Activated naive CD4-positive, alpha-beta T cell treated with anti-CD3 and anti-CD28 coated beads for 36 hours (primary cell): ENCODE measurements around the gene STEAP1B. TPM values are rescaled to one million over a fixed set of nuclear protein-coding genes. Genes with fewer than 3 reads are reported as not detected.
"Not testable (repeated sequence)": the region's sequence is repeated elsewhere in the genome, so short reads cannot be mapped to it uniquely, and the experiment has no call there.

Source experiments
- CTCF ChIA-PET: fragments of 350-600 bp; sonication (Branson Sonifier 250); formaldehyde crosslinking; loops from one replicate; lab custom pipeline; 2021; ENCODE audit warnings: antibody characterized with exemption; lab: Charles Lee
- DNase-seq: peaks from one replicate; pipeline ENCODE4 v3.0.0-alpha.2; 2020
- H3K27ac Mint-ChIP-seq: one replicate; pipeline ENCODE4 v1.8.0; 2021; ENCODE audit warnings: mild to moderate bottlenecking, mixed read lengths
- H3K27me3 Mint-ChIP-seq: one replicate; pipeline ENCODE4 v1.8.0; 2021; ENCODE audit warnings: low read depth, mixed read lengths
- H3K36me3 Mint-ChIP-seq: one replicate; pipeline ENCODE4 v1.8.0; 2021; ENCODE audit warnings: low read depth, mixed read lengths
- H3K4me1 Mint-ChIP-seq: one replicate; pipeline ENCODE4 v1.8.0; 2021; ENCODE audit warnings: low read depth, mixed read lengths
- H3K4me3 Mint-ChIP-seq: one replicate; pipeline ENCODE4 v1.8.0; 2021; ENCODE audit warnings: mild to moderate bottlenecking, moderate library complexity, mixed read lengths
- H3K9me3 Mint-ChIP-seq: one replicate; pipeline ENCODE4 v1.8.0; 2021; ENCODE audit warnings: mixed read lengths
- intact Hi-C: fragments of 100-400 bp; cut with micrococcal nuclease; formaldehyde crosslinking; loops from one replicate; pipeline ENCODE4 v1.15.1; 2023
- total RNA-seq, 2 experiments: library from RNA; stranded (reverse); gene quantifications; one replicate each; pipeline ENCODE4 v1.2.3, GENCODE V29; 2021

Gene STEAP1B
- total RNA-seq, result under 1 TPM in 1 of 2 experiments, not detected in 1; 0.19 TPM

DNA sequence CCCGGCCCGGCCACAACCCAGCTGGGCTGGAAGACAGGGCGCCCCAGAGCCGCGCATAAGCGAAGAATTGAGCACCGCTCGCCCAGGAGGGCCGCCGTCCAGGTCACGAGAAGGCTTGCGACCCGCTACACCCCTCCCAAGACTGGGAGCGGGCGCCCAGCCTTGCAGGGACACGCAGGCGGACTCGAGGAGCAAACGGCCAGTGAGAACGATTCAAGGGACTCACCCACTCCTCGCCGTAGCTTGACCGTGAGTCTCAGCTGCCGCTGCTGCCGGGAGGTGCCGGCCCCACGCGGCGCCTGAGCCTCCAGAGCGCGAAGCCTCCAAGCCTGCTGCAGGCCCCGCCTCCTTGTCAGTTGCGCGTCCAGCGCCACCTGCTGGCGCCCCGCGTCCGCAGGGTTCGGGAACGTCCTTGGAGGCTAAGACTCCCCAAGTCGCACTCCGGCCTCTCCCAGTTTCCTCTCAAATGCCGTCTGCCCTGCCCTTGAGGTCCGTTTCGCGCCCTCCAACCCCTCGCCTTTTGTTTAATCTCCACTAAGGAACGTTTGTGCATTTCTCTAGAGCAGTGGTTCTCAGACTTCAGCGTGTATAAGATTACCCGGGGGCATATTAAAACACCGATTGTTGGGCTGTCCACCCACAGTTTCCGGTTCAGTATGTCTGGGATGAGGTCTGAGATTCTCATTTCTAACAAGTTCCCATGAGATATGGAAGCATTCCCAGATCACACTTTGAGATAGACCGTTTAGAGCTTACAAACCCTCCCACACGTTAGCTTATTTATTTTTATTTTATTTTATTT lies at the start of gene STEAP1B:
Gene STEAP1B (minus strand): TSS at position 301 of the 802 bp plus-strand sequence. CDS start 5,333 bp downstream, outside the sequence.
- H3K27me3 Mint-ChIP-seq, result peaks cover 18% of the 10 kb centered on the region

GRCh38 chr7:22549051-22549450 lies 49.1 kb upstream of the STEAP1B start:
- H3K36me3 Mint-ChIP-seq, result no peaks in the 10 kb centered on the region
- peaks cover 10% of the 10 kb centered on the region for H3K4me1 Mint-ChIP-seq
- CTCF ChIA-PET, result interaction anchor here (1.1 kb wide), 1 partner anchor 178 kb away, joined by 3 read pairs; the partner anchor contains the start of gene IL6
- peaks cover 61% of the 10 kb centered on the region for H3K27me3 Mint-ChIP-seq
- H3K9me3 Mint-ChIP-seq, result no peaks in the 10 kb centered on the region
- DNase-seq, result no peak
- H3K27ac Mint-ChIP-seq, result no peak overlapping the region
- no peak overlapping the region for H3K4me3 Mint-ChIP-seq
- intact Hi-C loops, result no loop called here

More for the DNA sequence above, at the start of gene STEAP1B:
- H3K4me3 Mint-ChIP-seq, H3K36me3 Mint-ChIP-seq, H3K9me3 Mint-ChIP-seq, H3K27ac Mint-ChIP-seq, H3K4me1 Mint-ChIP-seq: not testable (repeated sequence)
- DNase-seq, result peak; percentile 90
- CTCF ChIA-PET, result interaction anchor here (0.6 to 1.9 kb wide), 7 partner anchors 19 to 457 kb away, joined by 3 to 6 read pairs (median 4); no protein-coding TSS in a partner anchor
- intact Hi-C loops, result loop anchor here (1.0 to 2.0 kb wide), 2 partner anchors 47 to 390 kb away; no protein-coding TSS in a partner anchor

DNA sequence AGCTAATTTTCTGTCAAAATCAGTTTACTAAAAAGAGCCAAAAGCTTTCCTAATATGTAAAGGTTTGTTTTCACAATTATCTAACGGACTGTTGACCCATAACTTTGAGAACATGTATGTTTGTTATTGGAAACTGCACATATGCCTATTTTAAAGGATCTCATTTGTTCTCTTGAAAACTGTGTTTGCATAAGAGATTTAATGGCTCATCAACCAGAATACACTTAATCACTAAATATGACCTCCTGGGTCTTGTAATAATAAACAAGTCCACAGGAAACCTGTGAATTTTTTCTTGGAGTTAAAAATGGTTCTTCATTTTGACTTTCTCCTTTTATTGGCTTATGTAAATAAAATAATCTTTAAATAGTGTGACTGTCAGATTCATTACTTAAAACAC lies 48.3 kb upstream of the STEAP1B start:
- H3K27ac Mint-ChIP-seq, result no peak overlapping the region
- H3K4me3 Mint-ChIP-seq, result no peak overlapping the region
- DNase-seq, result no peak
- no peaks in the 10 kb centered on the region for H3K9me3 Mint-ChIP-seq
- peaks cover 10% of the 10 kb centered on the region for H3K4me1 Mint-ChIP-seq
- H3K36me3 Mint-ChIP-seq, result no peaks in the 10 kb centered on the region
- CTCF ChIA-PET, result interaction anchor here (1.1 kb wide), 1 partner anchor 179 kb away, joined by 3 read pairs; the partner anchor contains the start of gene IL6
- H3K27me3 Mint-ChIP-seq, result peaks cover 58% of the 10 kb centered on the region
- intact Hi-C loops, result no loop called here

DNA sequence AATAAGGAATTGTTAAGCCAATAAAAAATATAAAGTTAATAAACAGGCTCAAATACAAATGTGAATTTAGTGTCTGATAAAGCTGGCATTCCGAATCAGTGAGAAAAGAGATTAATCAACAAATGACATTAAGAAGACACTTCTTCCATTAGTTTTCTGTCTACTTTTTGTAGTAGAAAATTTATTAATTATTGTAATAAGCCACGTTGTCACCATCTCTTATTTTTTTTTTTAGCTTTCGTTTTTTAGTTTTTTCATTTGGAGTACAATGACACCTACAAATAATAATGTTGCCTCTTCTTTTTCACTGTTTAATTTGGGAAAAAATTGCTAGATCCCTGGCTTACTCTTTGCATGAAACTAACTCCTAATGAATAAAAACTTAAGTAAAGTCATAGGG lies 46.8 kb upstream of the STEAP1B start:
- peaks cover 10% of the 10 kb centered on the region for H3K4me1 Mint-ChIP-seq
- H3K9me3 Mint-ChIP-seq, result no peaks in the 10 kb centered on the region
- H3K27ac Mint-ChIP-seq, result no peak overlapping the region
- H3K36me3 Mint-ChIP-seq, result no peaks in the 10 kb centered on the region
- H3K4me3 Mint-ChIP-seq, result no peak overlapping the region
- CTCF ChIA-PET, result interaction anchor here (0.6 to 1.1 kb wide), 2 partner anchors 509 to 553 kb away, joined by 3 read pairs; no protein-coding TSS in a partner anchor
- no peak for DNase-seq
- peaks cover 56% of the 10 kb centered on the region for H3K27me3 Mint-ChIP-seq
- intact Hi-C loops, result no loop called here

DNA sequence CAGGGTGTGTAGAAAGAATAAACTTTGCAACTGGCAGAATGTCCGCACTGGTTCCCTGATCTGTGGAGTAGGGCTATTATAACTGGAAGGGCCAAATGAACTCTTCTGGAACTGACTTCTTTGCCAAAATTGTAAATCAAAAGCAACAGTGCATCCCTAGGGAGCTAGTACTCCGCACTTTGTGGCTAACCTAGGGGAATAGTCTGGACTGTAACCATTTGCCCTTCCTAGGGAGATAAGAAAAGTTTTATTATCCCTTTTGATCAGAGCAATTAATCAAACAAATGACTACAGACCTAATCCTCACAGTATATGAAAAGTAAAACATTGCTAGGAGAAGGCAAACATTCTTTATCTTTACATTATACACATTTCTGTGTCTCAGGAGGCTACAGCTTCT lies 45.5 kb upstream of the STEAP1B start:
- CTCF ChIA-PET, result no interaction called here
- peaks cover 48% of the 10 kb centered on the region for H3K27me3 Mint-ChIP-seq

DNA sequence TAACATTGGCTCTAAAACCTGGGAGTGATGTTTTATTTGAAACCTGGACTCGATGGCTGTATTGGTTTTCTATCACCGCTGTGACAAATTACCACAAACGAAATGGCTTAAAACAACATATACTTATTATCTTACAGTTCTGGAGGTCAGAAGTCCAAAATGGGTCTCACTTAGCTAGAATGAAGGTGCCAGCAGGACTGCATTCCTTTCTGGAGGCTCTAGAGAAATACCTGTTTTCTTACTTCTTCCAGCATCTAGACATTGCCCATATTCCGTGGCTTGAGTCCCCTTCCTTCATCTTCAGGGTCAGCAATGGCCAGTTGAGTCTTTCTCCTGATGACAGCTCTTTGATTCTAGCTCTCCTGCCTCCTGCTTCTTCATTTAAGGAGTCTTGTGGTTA lies 44.3 kb upstream of the STEAP1B start:
- Mint-ChIP-seq H3K27ac (no peak overlapping the region), H3K4me3 (no peak overlapping the region), H3K36me3 (no peaks in the 10 kb centered on the region), H3K27me3 (peaks cover 36% of the 10 kb centered on the region), H3K9me3 (no peaks in the 10 kb centered on the region), H3K4me1 (peaks cover under 1% of the 10 kb centered on the region)
- CTCF ChIA-PET, result interaction anchor here (1.8 kb wide), 1 partner anchor 15 kb away, joined by 6 read pairs; no protein-coding TSS in a partner anchor
- intact Hi-C loops, result no loop called here
- DNase-seq, result no peak

More for the DNA sequence above, 45.5 kb upstream of the STEAP1B start:
- Mint-ChIP-seq H3K27ac (no peak overlapping the region), H3K9me3 (no peaks in the 10 kb centered on the region), H3K36me3 (no peaks in the 10 kb centered on the region), H3K4me1 (peaks cover 10% of the 10 kb centered on the region), H3K4me3 (no peak overlapping the region)
- DNase-seq, result no peak
- intact Hi-C loops, result no loop called here

- Mint-ChIP-seq H3K9me3 (no peaks in the 10 kb centered on the region), H3K36me3 (no peaks in the 10 kb centered on the region), H3K27me3 (peaks cover 30% of the 10 kb centered on the region), H3K4me1 (no peaks in the 10 kb centered on the region), H3K27ac (no peak overlapping the region), H3K4me3 (no peak overlapping the region)
- CTCF ChIA-PET, result interaction anchor here (0.6 kb wide), 1 partner anchor 184 kb away, joined by 3 read pairs; the partner anchor contains the start of gene IL6
- DNase-seq, result no peak
- intact Hi-C loops, result no loop called here
Measured at GRCh38 chr7:22543169-22543568, 43.2 kb upstream of the STEAP1B start.

- no peaks in the 10 kb centered on the region for H3K4me1 Mint-ChIP-seq
- intact Hi-C loops, result no loop called here
- no peak overlapping the region for H3K4me3 Mint-ChIP-seq
- CTCF ChIA-PET, result interaction anchor here (0.6 to 0.7 kb wide), 2 partner anchors 185 to 435 kb away, joined by 3 to 7 read pairs; partner anchors contain the start of gene IL6
- no peak for DNase-seq
- H3K36me3 Mint-ChIP-seq, result no peaks in the 10 kb centered on the region
- H3K27me3 Mint-ChIP-seq, result peaks cover 25% of the 10 kb centered on the region
- H3K9me3 Mint-ChIP-seq, result no peaks in the 10 kb centered on the region
- no peak overlapping the region for H3K27ac Mint-ChIP-seq
Measured at GRCh38 chr7:22542669-22543068, 42.7 kb upstream of the STEAP1B start.

GRCh38 chr7:22542254-22542653 lies 42.3 kb upstream of the STEAP1B start:
- Mint-ChIP-seq H3K4me1 (no peaks in the 10 kb centered on the region), H3K4me3 (no peak overlapping the region), H3K36me3 (no peaks in the 10 kb centered on the region), H3K9me3 (no peaks in the 10 kb centered on the region), H3K27ac (no peak overlapping the region), H3K27me3 (peaks cover 25% of the 10 kb centered on the region)
- CTCF ChIA-PET, result interaction anchor here (0.7 kb wide), 1 partner anchor 435 kb away, joined by 7 read pairs; no protein-coding TSS in a partner anchor
- no peak for DNase-seq
- intact Hi-C loops, result no loop called here

DNA sequence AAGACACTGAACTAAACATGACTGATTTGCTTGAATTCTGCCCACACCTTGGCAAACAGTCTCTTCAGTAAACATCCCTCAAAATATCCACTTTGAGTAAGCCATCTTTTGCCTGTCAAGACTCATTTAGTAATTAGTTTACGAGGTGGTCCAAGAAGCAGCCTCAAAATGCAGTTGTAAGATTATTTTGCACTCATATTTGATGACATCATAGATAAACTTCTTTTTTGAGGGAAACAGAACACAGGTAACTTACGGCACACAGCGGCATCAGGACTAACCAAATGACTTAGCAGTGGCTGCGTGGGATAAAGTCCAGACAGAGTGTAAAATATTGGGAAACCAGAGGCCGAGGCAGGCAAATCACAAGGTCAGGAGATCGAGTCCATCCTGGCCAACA lies 41.8 kb upstream of the STEAP1B start:
- H3K4me1 Mint-ChIP-seq, result no peaks in the 10 kb centered on the region
- intact Hi-C loops, result no loop called here
- no peaks in the 10 kb centered on the region for H3K9me3 Mint-ChIP-seq
- H3K4me3 Mint-ChIP-seq, result no peak overlapping the region
- DNase-seq, result no peak
- no peaks in the 10 kb centered on the region for H3K36me3 Mint-ChIP-seq
- CTCF ChIA-PET, result no interaction called here
- H3K27me3 Mint-ChIP-seq, result peaks cover 21% of the 10 kb centered on the region
- H3K27ac Mint-ChIP-seq, result no peak overlapping the region

DNA sequence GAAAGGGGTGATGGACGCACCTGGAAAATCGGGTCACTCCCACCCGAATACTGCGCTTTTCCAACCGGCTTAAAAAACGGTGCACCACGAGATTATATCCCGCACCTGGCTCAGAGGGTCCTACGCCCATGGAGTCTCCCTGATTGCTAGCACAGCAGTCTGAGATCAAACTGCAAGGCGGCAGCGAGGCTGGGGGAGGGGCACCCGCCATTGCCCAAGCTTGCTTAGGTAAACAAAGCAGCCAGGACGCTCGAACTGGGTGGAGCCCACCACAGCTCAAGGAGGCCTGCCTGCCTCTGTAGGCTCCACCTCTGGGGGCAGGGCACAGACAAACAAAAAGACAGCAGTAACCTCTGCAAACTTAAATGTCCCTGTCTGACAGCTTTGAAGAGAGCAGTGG lies 28.5 kb upstream of the STEAP1B start:
- DNase-seq, intact Hi-C loops, CTCF ChIA-PET, H3K27ac Mint-ChIP-seq, H3K4me3 Mint-ChIP-seq, H3K36me3 Mint-ChIP-seq, H3K9me3 Mint-ChIP-seq, H3K4me1 Mint-ChIP-seq: not testable (repeated sequence)
- H3K27me3 Mint-ChIP-seq, result peaks cover 20% of the 10 kb centered on the region

GRCh38 chr7:22524353-22524947 lies 24.5 kb upstream of the STEAP1B start:
- H3K9me3 Mint-ChIP-seq, H3K4me1 Mint-ChIP-seq, H3K36me3 Mint-ChIP-seq, DNase-seq, H3K4me3 Mint-ChIP-seq, H3K27ac Mint-ChIP-seq: not testable (repeated sequence)
- CTCF ChIA-PET, result interaction anchor here (0.6 to 1.5 kb wide), 2 partner anchors 203 to 363 kb away, joined by 3 to 4 read pairs; partner anchors contain the start of gene IL6
- H3K27me3 Mint-ChIP-seq, result peaks cover 22% of the 10 kb centered on the region
- intact Hi-C loops, result loop anchor here (1.0 to 5.0 kb wide), 2 partner anchors 33 to 531 kb away; no protein-coding TSS in a partner anchor
